IMR-90 (cell line): Measurements from ENCODE around the gene GPR15.

Source experiments
- MAZ ChIP-seq: IDR thresholded peaks from 2 replicates; pipeline ENCODE4 v1.6.1; 2012; ENCODE audit warnings: low read depth, mild to moderate bottlenecking, low read length, improper control_type of control experiment, moderate library complexity, borderline replicate concordance
- TF ChIP-seq, protein P1 (sequence below): conservative IDR thresholded peaks from 2 replicates; pipeline ENCODE4 v1.5.1; 2012; ENCODE audit warnings: mild to moderate bottlenecking, low read depth, low read length, improper control_type of control experiment

DNA sequence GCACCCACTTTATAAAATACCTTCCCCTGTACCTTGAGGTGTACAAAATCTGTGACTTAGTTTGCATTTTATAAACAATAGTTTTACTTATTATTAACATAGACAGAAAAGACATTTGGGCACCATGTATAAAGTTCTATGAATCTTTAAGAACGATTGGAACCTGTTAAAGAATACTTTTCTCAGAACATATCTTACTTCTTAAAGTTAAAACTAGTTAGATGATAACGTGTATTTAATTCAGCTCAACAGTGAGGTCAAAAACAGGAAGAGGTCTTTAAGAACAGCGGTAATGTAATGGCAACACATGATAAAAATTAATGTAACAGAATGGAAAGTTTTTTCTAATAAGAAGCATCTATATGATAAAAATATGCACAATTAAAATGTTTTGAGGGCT, 36.6 kb downstream of the GPR15 start:
- TF ChIP-seq, protein P1, sequence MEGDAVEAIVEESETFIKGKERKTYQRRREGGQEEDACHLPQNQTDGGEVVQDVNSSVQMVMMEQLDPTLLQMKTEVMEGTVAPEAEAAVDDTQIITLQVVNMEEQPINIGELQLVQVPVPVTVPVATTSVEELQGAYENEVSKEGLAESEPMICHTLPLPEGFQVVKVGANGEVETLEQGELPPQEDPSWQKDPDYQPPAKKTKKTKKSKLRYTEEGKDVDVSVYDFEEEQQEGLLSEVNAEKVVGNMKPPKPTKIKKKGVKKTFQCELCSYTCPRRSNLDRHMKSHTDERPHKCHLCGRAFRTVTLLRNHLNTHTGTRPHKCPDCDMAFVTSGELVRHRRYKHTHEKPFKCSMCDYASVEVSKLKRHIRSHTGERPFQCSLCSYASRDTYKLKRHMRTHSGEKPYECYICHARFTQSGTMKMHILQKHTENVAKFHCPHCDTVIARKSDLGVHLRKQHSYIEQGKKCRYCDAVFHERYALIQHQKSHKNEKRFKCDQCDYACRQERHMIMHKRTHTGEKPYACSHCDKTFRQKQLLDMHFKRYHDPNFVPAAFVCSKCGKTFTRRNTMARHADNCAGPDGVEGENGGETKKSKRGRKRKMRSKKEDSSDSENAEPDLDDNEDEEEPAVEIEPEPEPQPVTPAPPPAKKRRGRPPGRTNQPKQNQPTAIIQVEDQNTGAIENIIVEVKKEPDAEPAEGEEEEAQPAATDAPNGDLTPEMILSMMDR, result no peak
- no peak for TF ChIP-seq MAZ
